ENCODE data around the gene PITPNC1. TPM values are rescaled to one million over a fixed set of nuclear protein-coding genes. Genes with fewer than 3 reads are reported as not detected.

The PITPNC1 gene
- total and polyA plus RNA-seq, 2 experiments from 2014 or later = 5.8 to 7.3 TPM

- H3K4me2 ChIP-seq (ENCODE audit: unreplicated experiment) = no peak overlapping the region
- no peaks in the 10 kb centered on the region for H3K4me1 ChIP-seq (ENCODE audit: insufficient read depth)
- no peak overlapping the region for H2AFZ ChIP-seq
- no peak overlapping the region for H3K4me3 ChIP-seq
- no peaks in the 10 kb centered on the region for H3K27me3 ChIP-seq (replicated peaks; ENCODE audit: insufficient read depth)
- H3K9me2 ChIP-seq (ENCODE audit: insufficient read depth) = no peaks in the 10 kb centered on the region
- no peaks in the 10 kb centered on the region for H3K79me2 ChIP-seq (ENCODE audit: insufficient read depth)
- TF ChIP-seq EZH2 (IDR thresholded peaks at IDR 0.05; ENCODE audit: insufficient read depth, poor library complexity, severe bottlenecking) (no peak), EZH2phosphoT487 (IDR thresholded peaks at IDR 0.05; ENCODE audit: insufficient read depth, low read depth) (no peak)
- 0 out of 2 replicates have a peak, but pooled peaks cover 3% of the 10 kb centered on the region for H3F3A ChIP-seq (ENCODE audit: insufficient read depth)
- H3K9ac ChIP-seq = no peak overlapping the region
- in situ Hi-C loops (cut with MboI) = no loop called here
- H3K27ac ChIP-seq = no peak overlapping the region
- no peaks in the 10 kb centered on the region for H4K20me1 ChIP-seq (ENCODE audit: insufficient read depth)
- H3K9me3 ChIP-seq (ENCODE audit: low read depth) = no peaks in the 10 kb centered on the region
- H3K36me3 ChIP-seq (ENCODE audit: low read depth) = no peaks in the 10 kb centered on the region
- WGBS, 2 experiments (ENCODE audit: low coverage in 1 of 2, low lambda C conversion rate in 2 of 2, missing lambda C conversion rate in 2 of 2) = 96 to 97% methylated on average over 4 of the region's 4 CpGs
- DNase-seq = no peak
These were observed 281.2 kb downstream of the PITPNC1 start for GRCh38 chr17:67658265-67658664.

GRCh38 chr17:67659028-67659427, 281.9 kb downstream of the PITPNC1 start:
- H2AFZ ChIP-seq = no peak overlapping the region
- no peaks in the 10 kb centered on the region for H3K9me2 ChIP-seq (ENCODE audit: insufficient read depth)
- H3K36me3 ChIP-seq (ENCODE audit: low read depth) = no peaks in the 10 kb centered on the region
- 95 to 100% methylated on average over 1 of the region's 1 CpG for WGBS, 2 experiments (ENCODE audit: low coverage in 1 of 2, low lambda C conversion rate in 2 of 2, missing lambda C conversion rate in 2 of 2)
- H3K4me1 ChIP-seq (ENCODE audit: insufficient read depth) = no peaks in the 10 kb centered on the region
- in situ Hi-C loops (cut with MboI) = no loop called here
- no peak for DNase-seq
- H3K27ac ChIP-seq = no peak overlapping the region
- no peaks in the 10 kb centered on the region for H3K9me3 ChIP-seq (ENCODE audit: low read depth)
- TF ChIP-seq EZH2 (IDR thresholded peaks at IDR 0.05; ENCODE audit: insufficient read depth, poor library complexity, severe bottlenecking) (no peak), EZH2phosphoT487 (IDR thresholded peaks at IDR 0.05; ENCODE audit: insufficient read depth, low read depth) (no peak)
- no peaks in the 10 kb centered on the region for H3K79me2 ChIP-seq (ENCODE audit: insufficient read depth)
- H3K4me3 ChIP-seq = no peak overlapping the region
- H3K9ac ChIP-seq = no peak overlapping the region
- H3K27me3 ChIP-seq (replicated peaks; ENCODE audit: insufficient read depth) = no peaks in the 10 kb centered on the region
- H3K4me2 ChIP-seq (ENCODE audit: unreplicated experiment) = no peak overlapping the region
- no peaks in the 10 kb centered on the region for H4K20me1 ChIP-seq (ENCODE audit: insufficient read depth)
- 0 out of 2 replicates have a peak, but pooled peaks cover 3% of the 10 kb centered on the region for H3F3A ChIP-seq (ENCODE audit: insufficient read depth)

- Histone ChIP-seq H3K27me3 (replicated peaks; ENCODE audit: insufficient read depth) (no peaks in the 10 kb centered on the region), H3K4me2 (ENCODE audit: unreplicated experiment) (no peak overlapping the region), H3K4me3 (no peak overlapping the region), H2AFZ (no peak overlapping the region), H3F3A (ENCODE audit: insufficient read depth) (no peaks in the 10 kb centered on the region), H3K79me2 (ENCODE audit: insufficient read depth) (no peaks in the 10 kb centered on the region), H3K9ac (no peak overlapping the region), H3K9me3 (ENCODE audit: low read depth) (no peaks in the 10 kb centered on the region), H3K4me1 (ENCODE audit: insufficient read depth) (no peaks in the 10 kb centered on the region), H3K36me3 (ENCODE audit: low read depth) (no peaks in the 10 kb centered on the region), H3K27ac (no peak overlapping the region), H4K20me1 (ENCODE audit: insufficient read depth) (no peaks in the 10 kb centered on the region), H3K9me2 (ENCODE audit: insufficient read depth) (no peaks in the 10 kb centered on the region)
- TF ChIP-seq EZH2phosphoT487 (IDR thresholded peaks at IDR 0.05; ENCODE audit: insufficient read depth, low read depth) (no peak), EZH2 (IDR thresholded peaks at IDR 0.05; ENCODE audit: insufficient read depth, poor library complexity, severe bottlenecking) (no peak)
- in situ Hi-C loops (cut with MboI) = no loop called here
- no peak for DNase-seq
These were observed 285.6 kb downstream of the PITPNC1 start for GRCh38 chr17:67662712-67663111.

GRCh38 chr17:67663457-67663856, 286.4 kb downstream of the PITPNC1 start:
- TF ChIP-seq EZH2phosphoT487 (IDR thresholded peaks at IDR 0.05; ENCODE audit: insufficient read depth, low read depth) = no peak
- TF ChIP-seq EZH2 (IDR thresholded peaks at IDR 0.05; ENCODE audit: insufficient read depth, poor library complexity, severe bottlenecking) = no peak
- 90 to 95% methylated on average over 9 of the region's 9 CpGs for WGBS, 2 experiments (ENCODE audit: low coverage in 1 of 2, low lambda C conversion rate in 2 of 2, missing lambda C conversion rate in 2 of 2)
- in situ Hi-C loops (cut with MboI) = no loop called here

GRCh38 chr17:67666028-67666427, 288.9 kb downstream of the PITPNC1 start:
- H3K36me3 ChIP-seq (ENCODE audit: low read depth) = no peaks in the 10 kb centered on the region
- 98% methylated on average over 4 of the region's 4 CpGs for WGBS, 2 experiments (ENCODE audit: low coverage in 1 of 2, low lambda C conversion rate in 2 of 2, missing lambda C conversion rate in 2 of 2)
- H3K27me3 ChIP-seq (replicated peaks; ENCODE audit: insufficient read depth) = no peaks in the 10 kb centered on the region
- H3K9me2 ChIP-seq (ENCODE audit: insufficient read depth) = no peaks in the 10 kb centered on the region
- H3K4me2 ChIP-seq (ENCODE audit: unreplicated experiment) = no peak overlapping the region
- TF ChIP-seq EZH2 (IDR thresholded peaks at IDR 0.05; ENCODE audit: insufficient read depth, poor library complexity, severe bottlenecking) = no peak
- no peak for TF ChIP-seq EZH2phosphoT487 (IDR thresholded peaks at IDR 0.05; ENCODE audit: insufficient read depth, low read depth)
- no peak overlapping the region for H3K27ac ChIP-seq
- no peaks in the 10 kb centered on the region for H3F3A ChIP-seq (ENCODE audit: insufficient read depth)
- DNase-seq = no peak
- H3K4me3 ChIP-seq = no peak overlapping the region
- no peak overlapping the region for H2AFZ ChIP-seq
- no peaks in the 10 kb centered on the region for H3K4me1 ChIP-seq (ENCODE audit: insufficient read depth)
- in situ Hi-C loops (cut with MboI) = no loop called here
- no peaks in the 10 kb centered on the region for H3K9me3 ChIP-seq (ENCODE audit: low read depth)
- no peaks in the 10 kb centered on the region for H4K20me1 ChIP-seq (ENCODE audit: insufficient read depth)
- H3K79me2 ChIP-seq (ENCODE audit: insufficient read depth) = no peaks in the 10 kb centered on the region
- H3K9ac ChIP-seq = no peak overlapping the region

More at GRCh38 chr17:67663457-67663856, 286.4 kb downstream of the PITPNC1 start:
- Histone ChIP-seq H3K27me3 (replicated peaks; ENCODE audit: insufficient read depth) (no peaks in the 10 kb centered on the region), H3K9me3 (ENCODE audit: low read depth) (no peaks in the 10 kb centered on the region), H3K36me3 (ENCODE audit: low read depth) (no peaks in the 10 kb centered on the region), H3F3A (ENCODE audit: insufficient read depth) (no peaks in the 10 kb centered on the region), H3K4me1 (ENCODE audit: insufficient read depth) (no peaks in the 10 kb centered on the region), H3K4me3 (no peak overlapping the region), H3K9me2 (ENCODE audit: insufficient read depth) (no peaks in the 10 kb centered on the region), H2AFZ (no peak overlapping the region), H4K20me1 (ENCODE audit: insufficient read depth) (no peaks in the 10 kb centered on the region), H3K4me2 (ENCODE audit: unreplicated experiment) (no peak overlapping the region), H3K9ac (no peak overlapping the region), H3K79me2 (ENCODE audit: insufficient read depth) (no peaks in the 10 kb centered on the region), H3K27ac (no peak overlapping the region)
- no peak for DNase-seq

Measured in GM23248 (cell line).